ENCODE measurements around the gene BMF.
A peak's percentile ranks its signal among the peaks of the same experiment; 100 is the strongest.
"Not testable (repeated sequence)": the region's sequence is repeated elsewhere in the genome, so short reads cannot be mapped to it uniquely, and the experiment has no call there.

BMF gene, protein sequence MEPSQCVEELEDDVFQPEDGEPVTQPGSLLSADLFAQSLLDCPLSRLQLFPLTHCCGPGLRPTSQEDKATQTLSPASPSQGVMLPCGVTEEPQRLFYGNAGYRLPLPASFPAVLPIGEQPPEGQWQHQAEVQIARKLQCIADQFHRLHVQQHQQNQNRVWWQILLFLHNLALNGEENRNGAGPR

DNA sequence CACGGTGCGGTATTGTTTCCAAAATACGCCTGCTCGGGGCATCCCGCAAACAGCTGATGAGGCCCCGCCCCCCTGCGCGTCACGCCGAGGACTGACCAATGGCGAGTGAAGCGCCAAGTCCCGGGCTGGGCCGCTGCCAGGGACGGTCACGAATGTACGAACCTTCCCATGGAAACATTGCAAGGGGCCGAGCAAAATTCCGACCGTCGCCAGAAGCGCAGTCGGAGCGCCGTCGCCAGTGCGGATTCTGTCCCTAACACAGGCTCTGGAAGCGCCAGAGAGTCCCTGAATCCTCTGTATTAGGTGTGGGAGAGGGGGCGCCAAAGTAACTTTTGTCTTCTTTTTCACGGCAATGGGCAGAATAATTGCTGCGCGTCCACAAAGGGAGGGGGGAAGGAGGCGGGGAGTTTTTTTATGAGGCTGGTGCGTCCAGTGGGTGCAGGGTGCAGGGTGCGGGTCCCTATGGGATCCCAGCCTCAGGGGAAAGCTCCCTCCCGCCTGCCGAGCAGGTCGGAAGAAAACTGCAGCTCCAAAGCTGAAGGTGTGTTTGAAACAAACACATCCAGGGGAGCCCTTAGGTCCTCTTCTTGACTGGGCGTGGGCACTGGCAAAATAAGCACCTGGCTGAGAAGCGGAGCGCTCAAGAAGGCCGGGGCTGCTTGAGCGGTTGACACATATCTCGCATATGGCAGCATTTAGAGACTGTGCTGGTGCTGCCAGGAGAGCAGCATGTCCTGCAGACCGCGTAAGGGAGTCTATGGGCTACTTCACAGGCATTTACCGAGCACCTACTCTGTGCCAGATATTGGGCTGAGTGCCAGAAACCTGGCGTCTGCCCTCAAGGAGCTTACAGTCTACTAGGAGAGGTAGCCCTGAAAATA is at the start of gene BMF:
Gene BMF, minus strand, starts transcription at position 25 of the 881 bp plus-strand sequence. CDS start 2,793 bp downstream, outside the sequence.
- peak; percentile 99 for DNase-seq

DNA sequence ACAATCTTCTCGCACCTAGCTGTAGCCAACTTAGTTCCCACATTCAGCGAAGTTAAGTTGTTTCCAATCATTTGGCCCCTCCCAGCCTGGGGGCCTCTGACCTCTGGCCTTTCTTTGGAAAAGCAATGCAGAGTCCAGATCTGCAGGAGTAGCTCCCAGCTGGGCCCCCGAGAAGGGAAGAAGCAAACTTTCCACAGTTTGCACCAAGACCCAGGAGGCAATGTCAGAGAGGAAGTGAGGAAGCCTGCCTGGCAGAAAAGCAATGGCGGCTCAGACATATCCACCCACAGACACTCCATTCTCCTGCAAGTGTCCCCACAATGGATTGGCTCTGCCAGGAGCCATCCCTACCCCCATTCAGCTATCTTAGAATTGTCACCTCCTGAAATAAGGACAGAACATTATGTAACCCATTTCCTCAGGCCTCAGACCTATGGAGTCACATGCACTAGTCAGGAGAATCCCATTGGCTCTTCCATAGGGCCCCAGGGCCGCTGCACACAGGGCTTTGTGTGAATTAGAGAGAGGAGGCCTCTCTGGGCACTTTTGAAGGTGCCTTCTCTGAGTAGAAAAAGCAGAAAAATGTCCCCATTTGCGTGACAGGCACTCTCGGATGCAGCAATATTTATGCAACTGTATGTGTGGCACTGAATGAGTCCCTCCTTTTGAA is 49.2 kb upstream of the BMF start:
- no peak for DNase-seq

DNA sequence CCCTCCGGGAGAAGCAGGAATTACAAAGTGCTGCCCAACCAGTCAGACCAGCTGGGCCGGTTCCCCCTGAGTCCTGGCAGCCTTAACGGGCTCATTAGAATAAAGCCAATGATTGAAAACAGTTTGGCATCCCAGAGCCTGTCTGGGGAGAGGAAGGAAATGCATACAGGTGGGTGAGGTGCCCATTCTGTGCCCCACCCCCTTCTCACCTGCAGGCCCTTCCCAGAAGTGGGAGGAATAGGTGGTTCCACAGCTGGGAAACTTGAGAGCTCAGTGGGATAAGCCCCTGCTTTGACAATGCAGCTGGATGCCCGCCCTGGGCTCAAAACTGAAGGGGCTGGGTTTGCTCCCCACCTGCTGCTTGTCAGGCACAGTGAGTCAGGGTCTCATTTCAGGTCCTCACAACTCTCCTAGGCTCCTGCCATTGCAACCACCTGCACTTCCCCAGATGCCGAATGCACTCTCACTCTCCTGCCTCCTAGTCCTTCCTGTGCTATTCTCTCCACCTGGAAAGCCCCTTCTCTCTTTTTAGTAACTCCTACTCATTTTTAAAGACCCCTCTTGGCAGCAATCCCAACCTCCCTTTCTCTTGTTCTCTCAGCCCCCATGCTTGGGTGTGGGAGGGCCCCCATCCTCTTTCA is 46.7 kb upstream of the BMF start:
- DNase-seq, result no peak

DNA sequence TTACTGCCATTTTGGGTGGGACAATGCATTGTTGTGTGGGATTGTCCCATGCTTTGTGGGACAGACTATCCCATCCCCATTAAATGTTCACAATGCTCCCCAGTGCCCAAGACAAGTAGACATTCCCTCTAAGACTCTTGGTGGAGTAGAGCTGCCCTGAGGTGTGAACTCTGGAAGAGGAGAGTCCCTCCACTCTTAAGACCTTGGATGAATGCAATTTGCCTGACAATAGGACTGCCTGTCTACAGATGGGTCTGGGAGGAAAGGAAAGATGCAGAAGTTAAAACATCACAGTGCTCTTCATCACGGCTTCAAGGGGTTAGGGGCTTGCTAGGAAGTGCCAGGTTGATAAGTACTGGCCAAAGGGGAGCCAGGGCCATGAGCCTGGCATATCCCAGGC is 46.1 kb upstream of the BMF start:
- not testable (repeated sequence) for DNase-seq

DNA sequence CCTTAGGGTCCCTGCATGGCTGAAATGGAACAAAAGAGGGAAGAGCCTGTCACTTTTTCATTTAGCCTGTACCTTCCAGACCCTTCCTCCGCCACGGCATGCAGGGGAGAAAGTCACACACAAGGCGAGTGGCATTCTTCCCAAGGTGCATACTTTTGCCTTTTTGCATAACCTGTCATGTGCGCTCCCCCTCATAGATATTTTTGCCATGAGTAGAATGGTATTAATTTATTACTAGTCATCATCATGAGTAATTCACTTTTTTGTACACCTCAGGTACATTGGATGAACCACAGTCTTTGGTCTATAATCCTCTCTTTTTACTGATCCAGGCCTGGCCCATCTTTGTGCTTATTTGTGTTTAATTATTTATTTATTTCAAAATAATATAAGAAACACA is 43.3 kb upstream of the BMF start:
- no peak for DNase-seq

DNA sequence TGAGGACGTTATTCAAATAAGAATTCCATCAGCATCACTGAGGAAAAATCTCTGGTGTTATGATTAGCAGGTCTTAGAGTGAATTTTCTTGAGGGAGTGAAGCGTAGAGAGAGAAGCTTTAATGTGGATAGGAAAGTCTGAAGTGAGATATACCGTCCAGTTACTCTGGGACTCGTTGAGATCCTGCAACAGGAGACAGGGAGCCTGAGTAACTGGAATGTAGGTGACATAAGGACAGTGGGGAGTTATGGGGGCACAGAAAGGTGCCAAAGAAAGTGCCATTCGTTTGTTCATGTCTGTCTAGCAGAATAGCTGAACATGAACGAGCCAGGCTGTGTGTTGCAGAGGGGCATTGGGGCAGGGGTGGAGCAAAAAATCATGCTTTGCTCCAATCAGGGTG is 42.8 kb upstream of the BMF start:
- no peak for DNase-seq

DNA sequence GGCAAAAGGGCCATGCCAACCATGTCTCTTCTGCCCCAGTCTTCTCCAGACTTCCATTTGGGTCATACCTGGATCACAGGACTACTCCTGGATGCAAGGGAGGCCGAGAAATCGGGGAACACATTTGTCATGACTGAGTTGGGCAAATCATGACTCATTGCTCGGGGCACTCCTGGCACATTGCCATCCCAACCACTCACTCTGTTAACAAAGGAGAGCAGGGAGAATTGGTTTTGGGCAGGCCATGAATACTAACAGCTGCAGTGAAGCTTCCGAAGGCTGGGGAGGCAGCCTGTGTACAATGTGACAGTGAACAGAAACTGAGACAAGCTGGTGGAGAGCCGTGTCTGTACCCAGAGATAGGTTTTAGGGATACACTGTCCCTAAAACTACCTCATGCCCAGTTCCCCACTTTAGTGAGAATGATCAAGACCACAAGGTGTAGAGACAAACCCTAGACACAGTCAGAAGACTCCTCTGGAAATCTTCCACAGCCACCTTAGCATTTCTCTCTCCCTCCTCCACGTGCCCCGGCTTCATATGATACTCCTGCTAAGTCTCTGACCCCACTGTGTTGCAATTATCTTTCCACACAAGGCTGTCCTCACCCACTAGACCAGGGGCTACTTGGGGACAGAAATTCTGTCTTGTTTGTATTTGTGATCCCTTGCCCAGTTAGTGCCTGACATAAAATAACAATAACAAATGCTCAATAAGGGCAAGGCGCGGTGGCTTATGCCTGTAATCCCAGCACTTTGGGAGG is 41.7 kb upstream of the BMF start:
- no peak for DNase-seq

DNA sequence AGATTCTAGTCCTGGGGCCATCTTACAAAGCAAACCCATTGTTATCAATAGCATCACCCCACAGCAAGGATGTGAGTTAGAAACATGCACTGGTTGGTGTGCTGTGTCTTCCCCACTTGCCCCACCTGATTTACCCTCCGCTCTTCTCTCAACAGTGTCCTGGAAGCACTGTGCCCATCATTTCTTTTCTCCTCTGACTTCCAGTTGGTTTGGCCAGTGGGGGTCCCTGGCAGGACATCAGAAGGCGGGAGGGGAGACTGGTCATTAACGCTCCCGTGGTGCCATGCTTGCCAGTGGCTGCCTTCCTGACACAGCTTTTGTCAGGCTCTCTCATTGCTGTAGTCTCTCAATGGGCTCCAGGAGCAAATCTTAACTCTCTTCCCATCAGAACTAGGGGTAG is 40.7 kb upstream of the BMF start:
- DNase-seq, result no peak

DNA sequence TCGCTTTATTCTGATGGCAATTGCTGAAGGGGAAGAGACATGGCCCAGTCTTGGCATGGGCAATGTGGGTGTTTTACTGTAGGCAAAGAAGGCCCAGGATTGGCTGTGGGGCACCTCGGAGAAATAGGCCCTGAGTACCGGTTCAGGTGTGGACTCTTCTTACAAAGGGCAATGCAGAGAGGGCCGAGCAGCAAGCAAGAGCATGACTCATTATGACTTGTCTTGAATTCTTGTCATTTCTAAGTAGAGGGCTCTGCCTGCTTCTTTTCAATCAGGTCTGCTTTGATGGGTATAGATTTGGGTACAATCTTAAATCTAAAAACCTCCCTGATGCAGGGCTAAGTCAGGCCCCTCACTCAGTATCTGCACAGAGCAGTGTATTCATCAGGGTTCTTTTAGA is 37.4 kb upstream of the BMF start:
- DNase-seq, result no peak

DNA sequence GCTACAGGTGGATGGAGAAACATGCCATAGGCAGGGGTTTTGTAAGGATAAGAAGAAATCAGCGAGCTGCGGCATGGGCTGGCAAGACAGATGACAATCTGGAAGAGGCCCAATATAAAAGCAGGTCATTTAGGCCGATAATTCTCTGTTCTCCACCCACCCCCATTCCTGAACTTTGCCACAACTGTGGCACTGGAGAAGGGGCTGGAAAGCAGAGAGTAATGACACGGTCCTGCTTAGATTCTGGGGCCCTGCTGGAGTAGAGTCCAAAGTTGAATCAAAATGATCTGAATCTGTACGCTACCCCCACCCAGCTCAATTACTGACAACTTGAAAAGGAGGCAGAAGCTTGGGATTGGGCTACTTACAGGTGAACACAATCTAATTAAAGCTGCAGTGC is 33.7 kb upstream of the BMF start:
- DNase-seq, result no peak

DNA sequence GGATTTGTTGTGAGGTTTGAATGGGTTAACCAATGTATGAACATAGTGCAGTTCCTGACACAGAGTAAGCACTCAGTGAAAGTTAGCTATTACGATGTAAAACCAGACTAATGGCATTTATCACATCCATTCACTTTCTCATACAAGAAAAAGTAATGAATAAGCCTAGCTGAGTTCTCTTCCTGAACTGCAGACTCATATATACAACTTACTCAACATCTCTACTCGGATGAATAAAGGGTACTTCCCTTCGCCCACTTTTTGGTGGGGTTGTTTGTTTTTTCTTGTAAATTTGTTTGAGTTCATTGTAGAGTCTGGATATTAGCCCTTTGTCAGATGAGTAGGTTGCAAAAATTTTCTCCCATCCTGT is 29.5 kb upstream of the BMF start:
- DNase-seq, result not testable (repeated sequence)

DNA sequence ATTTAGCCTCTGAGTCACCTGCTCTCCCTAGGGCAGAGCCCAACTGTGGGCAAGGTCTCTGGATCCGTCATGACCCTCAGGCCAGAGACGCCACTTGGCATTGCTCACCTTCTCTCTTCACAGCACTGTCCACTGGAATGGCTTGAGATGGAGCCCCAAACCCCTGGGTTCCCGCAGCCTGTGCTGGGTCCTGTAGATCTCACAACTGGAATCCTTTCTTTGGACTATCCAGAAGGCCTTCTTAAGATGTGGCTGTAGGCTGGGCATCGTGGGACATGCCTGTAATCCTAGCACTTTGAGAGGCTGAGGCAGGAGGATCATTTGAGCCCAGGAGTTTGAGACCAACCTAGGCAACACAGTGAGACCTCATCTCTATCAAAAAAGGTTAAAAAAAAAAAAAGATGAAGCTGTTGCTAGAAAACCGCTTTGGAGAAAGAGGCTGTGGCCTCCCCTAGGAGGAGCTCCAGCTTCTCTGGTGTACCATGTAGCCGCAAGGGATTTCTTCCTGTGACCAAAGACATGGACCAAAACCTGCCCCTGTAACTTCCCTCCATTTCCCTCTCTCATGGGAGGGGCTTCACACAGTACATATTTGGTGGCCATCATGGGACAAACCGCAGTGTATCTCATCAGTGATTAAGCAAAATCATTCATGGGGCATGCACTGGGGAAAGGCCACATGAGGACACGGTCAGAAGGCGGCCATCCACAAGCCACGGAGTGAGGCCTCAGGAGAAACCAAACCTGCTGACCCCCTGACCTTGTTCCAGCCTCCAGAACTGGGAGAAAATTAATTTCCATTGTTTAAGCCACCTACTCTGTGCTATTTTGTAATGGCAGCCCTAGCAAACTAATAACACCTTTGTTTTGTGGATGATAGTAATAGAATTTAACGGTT is 28.9 kb upstream of the BMF start:
- DNase-seq, result no peak

DNA sequence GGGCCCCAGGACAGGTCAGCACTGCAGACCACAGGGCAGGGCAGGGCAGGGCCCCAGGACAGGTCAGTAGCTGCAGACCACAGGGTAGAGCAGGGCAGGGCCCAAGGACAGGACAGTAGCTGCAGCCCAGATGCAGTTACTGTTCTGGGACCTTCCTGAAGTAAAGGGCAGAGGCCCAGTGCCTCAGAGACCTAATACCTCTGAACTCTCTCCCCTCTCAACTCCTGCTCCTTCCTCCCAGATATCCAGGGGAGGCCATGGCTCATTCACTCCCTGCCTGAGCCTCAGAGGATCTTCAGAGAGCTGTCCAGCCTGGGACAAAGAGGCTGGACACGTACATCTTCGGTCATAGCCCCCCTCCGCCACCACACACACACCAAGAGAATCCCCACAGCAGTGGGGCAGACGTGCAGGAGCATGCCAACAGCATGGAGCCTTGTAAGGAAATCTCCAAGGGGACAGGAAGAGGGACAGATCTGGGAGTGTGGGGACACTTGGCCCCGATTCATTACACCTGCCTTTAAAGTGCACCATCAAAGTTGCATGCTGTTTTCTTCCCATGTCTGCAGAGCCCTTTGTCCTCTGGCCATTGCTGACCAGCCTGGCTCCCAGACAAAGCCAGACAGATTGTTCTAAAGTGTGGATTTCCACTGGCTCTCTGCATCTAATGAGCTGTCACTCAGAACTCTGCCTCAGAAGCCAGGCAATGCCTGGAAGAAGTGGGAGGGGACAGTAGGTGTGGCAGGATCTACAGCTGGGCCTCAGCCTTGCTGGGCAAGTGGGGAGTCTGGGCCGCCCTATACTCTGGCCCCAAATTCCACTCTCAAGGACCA is 28.0 kb upstream of the BMF start:
- no peak for DNase-seq

DNA sequence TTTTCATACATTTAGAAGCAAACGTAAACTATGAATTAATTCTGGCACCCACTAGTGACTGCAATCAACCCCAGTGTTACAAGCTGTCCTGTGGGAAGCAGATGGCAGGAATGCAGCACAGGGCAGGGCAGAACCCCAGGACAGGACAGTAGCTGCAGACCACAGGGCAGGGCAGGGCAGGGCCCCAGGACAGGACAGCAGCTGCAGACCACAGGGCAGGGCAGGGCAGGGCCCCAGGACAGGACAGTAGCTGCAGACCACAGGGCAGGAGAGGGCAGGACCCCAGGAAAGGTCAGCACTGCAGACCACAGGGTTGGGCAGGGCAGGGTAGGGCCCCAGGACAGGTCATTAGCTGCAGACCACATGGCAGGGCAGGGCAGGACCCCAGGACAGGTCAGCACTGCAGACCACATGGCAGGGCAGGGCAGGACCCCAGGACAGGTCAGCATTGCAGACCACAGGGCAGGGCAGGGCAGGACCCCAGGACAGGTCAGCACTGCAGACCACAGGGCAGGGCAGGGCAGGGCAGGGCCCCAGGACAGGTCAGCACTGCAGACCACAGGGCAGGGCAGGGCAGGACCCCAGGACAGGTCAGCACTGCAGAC is 27.3 kb upstream of the BMF start:
- DNase-seq, result not testable (repeated sequence)

DNA sequence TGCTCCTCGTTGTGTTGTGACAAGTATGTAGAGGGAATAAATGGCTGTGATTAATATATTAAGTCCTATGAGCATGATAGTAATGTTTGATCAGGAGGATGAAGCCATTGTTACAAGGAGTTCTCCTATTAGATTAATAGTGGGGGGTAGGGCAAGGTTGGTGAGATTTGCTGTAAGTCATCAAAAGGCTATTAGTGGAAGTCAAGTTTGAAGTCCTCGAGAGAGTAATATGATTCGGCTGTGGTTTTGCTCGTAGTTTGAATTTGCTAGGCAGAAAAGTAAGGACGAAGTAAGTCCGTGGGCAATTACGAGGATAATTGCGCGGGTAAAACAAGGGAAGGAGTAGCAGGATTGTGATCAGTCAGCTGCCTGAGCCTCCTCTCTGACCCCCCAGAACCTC is 26.2 kb upstream of the BMF start:
- no peak for DNase-seq

DNA sequence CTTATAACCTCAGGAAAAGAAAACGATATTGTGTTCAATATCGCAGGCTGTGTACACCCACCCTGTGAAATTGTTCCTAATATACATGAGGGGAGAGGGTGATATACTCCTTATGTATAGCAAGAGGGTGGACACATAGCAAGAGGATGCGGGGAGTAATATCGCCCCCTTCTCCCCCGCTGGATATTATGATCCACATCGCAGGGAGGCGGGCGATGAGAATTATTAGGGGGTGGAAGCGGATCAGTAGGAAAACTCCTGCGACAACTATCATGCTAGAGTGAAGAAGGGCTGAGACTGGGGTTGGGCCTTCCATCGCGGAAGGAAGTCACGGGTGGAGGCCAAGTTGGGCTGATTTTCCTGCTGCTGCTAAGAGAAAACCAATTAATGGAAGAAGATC is 24.9 kb upstream of the BMF start:
- DNase-seq, result no peak

DNA sequence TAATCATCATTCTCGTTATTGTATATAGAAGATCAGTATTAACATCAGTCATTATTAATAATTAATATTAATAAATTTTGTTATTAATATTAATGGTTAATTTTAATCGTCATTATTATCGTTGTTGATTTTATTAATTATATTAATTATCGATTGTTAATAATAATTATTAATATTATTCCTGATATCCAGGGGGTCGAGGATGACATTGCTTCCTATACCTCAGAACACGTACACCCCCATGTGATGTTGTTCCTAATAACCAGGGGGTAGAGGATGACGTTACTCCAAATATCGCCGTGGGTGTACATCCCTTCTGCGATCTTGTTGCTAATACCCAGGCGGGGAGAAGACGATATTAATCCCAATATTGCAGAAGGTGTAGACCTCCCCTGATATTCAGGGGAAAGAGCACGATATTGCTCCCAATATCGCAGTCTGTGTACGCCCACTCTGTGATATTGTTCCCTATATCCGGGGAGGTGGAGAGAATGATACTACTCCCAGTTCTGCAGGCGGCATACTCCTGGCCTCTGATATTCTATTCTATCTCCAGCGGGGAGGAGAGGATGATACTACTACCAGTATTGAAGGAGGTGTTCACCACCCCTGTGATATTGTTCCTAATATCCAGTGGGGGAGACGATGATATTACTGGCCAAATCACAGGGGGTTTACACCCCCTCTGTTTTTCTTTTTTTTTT is 22.3 kb upstream of the BMF start:
- no peak for DNase-seq

DNA sequence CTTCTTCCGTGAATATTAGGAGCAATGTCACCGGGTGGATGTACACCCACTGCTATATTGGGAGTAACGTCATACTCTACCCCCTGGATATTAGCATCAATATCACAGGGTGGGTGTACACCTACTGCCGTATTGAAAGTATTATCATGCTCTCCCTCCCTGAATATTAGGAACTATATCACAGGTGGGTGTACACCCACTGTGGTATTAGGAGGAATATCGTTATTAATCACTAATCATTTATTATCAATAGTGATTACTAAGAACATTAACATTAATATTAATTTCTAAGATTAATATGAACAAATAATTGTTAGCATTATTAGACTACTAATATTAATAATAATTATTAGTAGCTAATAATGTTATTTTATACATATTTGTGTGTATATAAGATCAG is 21.4 kb upstream of the BMF start:
- DNase-seq, result no peak

DNA sequence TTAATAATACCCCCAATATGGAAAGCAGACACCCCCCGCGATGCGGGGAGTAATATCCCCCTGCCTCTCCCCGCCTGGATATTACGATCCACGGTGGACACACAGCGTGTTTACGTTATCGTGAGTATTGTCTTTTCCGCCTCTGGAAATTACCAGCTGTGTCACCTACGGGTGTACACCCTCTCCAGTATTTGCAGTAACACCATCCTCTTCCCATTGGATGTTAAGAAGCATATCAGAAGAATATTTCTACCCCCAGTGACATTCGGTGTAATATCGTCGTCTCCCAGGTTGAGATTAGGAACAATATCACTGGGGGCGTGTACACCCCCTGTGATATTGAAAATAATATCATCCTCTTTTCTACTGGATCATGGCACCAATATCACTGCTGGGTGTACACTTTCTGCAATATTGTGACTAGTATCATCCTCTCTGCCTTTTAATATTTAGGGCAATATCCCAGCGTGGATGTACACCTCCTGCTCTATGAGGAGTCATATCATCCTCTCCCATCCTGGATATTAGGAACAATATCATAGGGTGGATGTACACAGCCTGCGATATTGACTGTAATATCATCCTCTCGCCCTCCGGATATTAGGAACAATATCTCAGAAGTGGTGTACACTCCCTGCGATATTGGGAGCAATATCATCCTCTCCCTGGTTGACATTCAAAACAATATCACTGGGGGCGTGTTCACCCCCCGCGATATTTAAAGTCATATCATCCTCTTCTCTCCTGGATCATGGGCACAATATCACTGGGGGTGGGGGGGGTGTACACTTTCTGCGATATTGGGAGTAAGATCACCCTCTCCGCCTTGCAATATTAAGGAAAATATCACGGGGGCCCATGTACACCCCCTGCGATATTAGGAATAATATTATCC is 20.3 kb upstream of the BMF start:
- DNase-seq, result no peak
